Endothelial cell of umbilical vein (primary cell): ENCODE data around the gene TRAP1. TPM values are rescaled to one million over a fixed set of nuclear protein-coding genes. Genes with fewer than 3 reads are reported as not detected.

ENCODE experiments used
- BruUV-seq: library from RNA; stranded (reverse); fragments of 400-500 nt; replicated peaks from 2 replicates; lab custom pipeline; 2021; lab: Mats Ljungman, UMichigan
- CTCF ChIA-PET: fragments of 300-600, 350-600 bp; sonication (Branson Sonifier 250); formaldehyde crosslinking; loops from one replicate; lab custom pipeline; 2021; ENCODE audit warnings: antibody characterized with exemption, inconsistent platforms; lab: Charles Lee
- POLR2A ChIA-PET: fragments of 300-600, 350-600 bp; sonication (Branson Sonifier 250); formaldehyde crosslinking; loops from one replicate; lab custom pipeline; 2021; ENCODE audit warnings: antibody characterized with exemption, inconsistent platforms; lab: Charles Lee
- DNase-seq: peaks from one replicate; pipeline ENCODE4 v3.0.0-alpha.2; 2011; ENCODE audit warnings: low read depth, low spot score
- FAIRE-seq: peaks from 2 replicates; lab custom pipeline; 2011; peaks lifted over from hg19 to GRCh38; lab: Jason Lieb, UNC
- H2AFZ ChIP-seq: 2 replicates; pipeline ENCODE4 v1.6.0; 2012; ENCODE audit warnings: low read depth, low read length, control low read depth, inconsistent platforms
- H3K27ac ChIP-seq: 2 replicates; pipeline ENCODE4 v1.5.1; 2011; ENCODE audit warnings: low read depth, mild to moderate bottlenecking, control low read depth, low read length, moderate library complexity; ENCODE audit not compliant: insufficient read depth
- H3K27me3 ChIP-seq, 2 experiments: 2 replicates each; pipeline versions ENCODE4 v1.6.0 to v1.6.1; 2011; ENCODE audit warnings: low read length in 2 of 2, mixed read lengths in 1 of 2; ENCODE audit not compliant: control insufficient read depth in 2 of 2, insufficient read depth in 2 of 2
- H3K36me3 ChIP-seq, 2 experiments: 2 replicates in 1 of 2; 3 replicates in 1 of 2; pipeline ENCODE4 v1.5.1; 2011; ENCODE audit warnings: low read length in 2 of 2, mild to moderate bottlenecking in 1 of 2, moderate library complexity in 1 of 2; ENCODE audit not compliant: control insufficient read depth in 2 of 2, insufficient read depth in 2 of 2; ENCODE audit errors: extremely low read depth in 1 of 2
- H3K4me1 ChIP-seq: 3 replicates; pipeline ENCODE4 v1.5.1; 2011; ENCODE audit warnings: mild to moderate bottlenecking, low read length; ENCODE audit not compliant: control insufficient read depth, insufficient read depth; ENCODE audit errors: extremely low read depth
- H3K4me2 ChIP-seq: 2 replicates; pipeline ENCODE4 v1.6.1; 2011; ENCODE audit warnings: low read length, control low read depth, mixed read lengths; ENCODE audit not compliant: insufficient read depth
- H3K4me3 ChIP-seq, 3 experiments: fragments of 200-600 bp in 1 of 3; sonication (generic), shearing (Covaris generic) in 1 of 3; replicated peaks in 1 of 3; 2 replicates each; pipeline ENCODE4 v1.5.1; 2011 to 2016; ENCODE audit warnings: control low read depth in 3 of 3, low read length in 3 of 3, mild to moderate bottlenecking in 2 of 3, inconsistent platforms in 1 of 3, low read depth in 1 of 3, moderate library complexity in 1 of 3; ENCODE audit not compliant: insufficient read depth in 1 of 3
- H3K79me2 ChIP-seq: 2 replicates; pipeline ENCODE4 v1.6.0; 2012; ENCODE audit warnings: low read length, inconsistent platforms; ENCODE audit not compliant: control insufficient read depth, insufficient read depth
- H3K9ac ChIP-seq: replicated peaks from 2 replicates; pipeline ENCODE3; 2011; ENCODE audit warnings: low read length, control low read depth; ENCODE audit not compliant: insufficient read depth; ENCODE audit errors: extremely low read depth
- H3K9me1 ChIP-seq: replicated peaks from 3 replicates; pipeline ENCODE4 v1.6.0; 2011; ENCODE audit warnings: mild to moderate bottlenecking, low read length; ENCODE audit not compliant: control insufficient read depth, insufficient read depth; ENCODE audit errors: extremely low read depth
- H3K9me3 ChIP-seq: replicated peaks from 2 replicates; pipeline ENCODE4 v1.5.1; 2012; ENCODE audit warnings: low read length, inconsistent platforms; ENCODE audit not compliant: control insufficient read depth, insufficient read depth
- H4K20me1 ChIP-seq: replicated peaks from 2 replicates; pipeline ENCODE3; 2011; ENCODE audit warnings: mild to moderate bottlenecking, low read length; ENCODE audit not compliant: control insufficient read depth, insufficient read depth; ENCODE audit errors: extremely low read depth
- EZH2 ChIP-seq: IDR thresholded peaks from 2 replicates; pipeline ENCODE4 v1.6.1; 2012; ENCODE audit warnings: borderline replicate concordance, low read depth, mild to moderate bottlenecking, moderate library complexity, low read length, inconsistent platforms; ENCODE audit not compliant: severe bottlenecking
- FOS ChIP-seq: IDR thresholded peaks from 2 replicates; pipeline ENCODE4 v1.6.1; 2011; ENCODE audit warnings: mild to moderate bottlenecking, low read length, moderate library complexity, borderline replicate concordance; ENCODE audit not compliant: insufficient read depth
- GATA2 ChIP-seq: IDR thresholded peaks from 2 replicates; pipeline ENCODE4 v1.7.0; 2011; ENCODE audit warnings: low read depth, mild to moderate bottlenecking, moderate library complexity, mixed read lengths, low read length; ENCODE audit not compliant: insufficient read length, insufficient read depth
- JUN ChIP-seq: IDR thresholded peaks from 2 replicates; pipeline ENCODE4 v1.6.1; 2011; ENCODE audit warnings: borderline replicate concordance, low read depth; ENCODE audit not compliant: insufficient read length, insufficient read depth
- MYC ChIP-seq: IDR thresholded peaks from one replicate; pipeline ENCODE4 v1.6.1; 2011; ENCODE audit warnings: mild to moderate bottlenecking, low read depth, low read length
- POLR2A ChIP-seq: IDR thresholded peaks from 2 replicates; pipeline ENCODE4 v1.6.1; 2012; ENCODE audit warnings: low read depth, mild to moderate bottlenecking, control low read depth, low read length
- POLR2AphosphoS5 ChIP-seq: IDR thresholded peaks from 2 replicates; pipeline ENCODE4 v1.6.1; 2012; ENCODE audit warnings: low read depth, mild to moderate bottlenecking, control low read depth, low read length, moderate library complexity; ENCODE audit not compliant: insufficient read depth
- dilution Hi-C: fragments of 300-500 bp; cut with MboI; formaldehyde crosslinking; loops from one replicate; pipeline ENCODE4 v1.15.0; 2019; ENCODE audit warnings: low sequenced_read_pairs; ENCODE audit not compliant: extremely low pct_ligation_motif_present
- intact Hi-C: fragments of 100-400 bp; cut with micrococcal nuclease; formaldehyde crosslinking; loops from one replicate; pipeline ENCODE4 v1.10.0; 2022
- polyA plus RNA-seq, 4 experiments: library from polyadenylated mRNA; depleted of rRNA in 3 of 4; stranded (reverse) in 3 of 4; unstranded in 1 of 4; fragments of >200 nt; gene quantifications; 2 replicates each; pipeline versions ENCODE4 v1.2.1 to v1.2.3, GENCODE V29; 2011 to 2012; ENCODE audit warnings: missing spikeins in 1 of 4
- total RNA-seq: library from RNA; stranded (reverse); gene quantifications from 2 replicates; pipeline ENCODE4 v1.2.3, GENCODE V29; 2021
- TF ChIP-seq, protein P1 (sequence below): IDR thresholded peaks from 2 replicates; pipeline ENCODE4 v1.6.1; 2011; ENCODE audit not compliant: insufficient read depth, insufficient read length
- TF ChIP-seq, protein P2 (sequence below), 2 donors: IDR thresholded peaks; 1 replicate in 1 of 2; 2 replicates in 1 of 2; pipeline ENCODE4 v1.5.1; 2011; ENCODE audit warnings: low read length in 2 of 2, mild to moderate bottlenecking in 2 of 2, moderate library complexity in 2 of 2, control low read depth in 1 of 2, inconsistent platforms in 1 of 2, low read depth in 1 of 2; ENCODE audit not compliant: insufficient read depth in 1 of 2; ENCODE audit errors: extremely low read depth in 1 of 2

Gene TRAP1
- total and polyA plus RNA-seq, 2 donors (not counting 3 experiments of a cell fraction or from before 2014, with no cell fraction given), result 95.6 to 102 TPM

DNA sequence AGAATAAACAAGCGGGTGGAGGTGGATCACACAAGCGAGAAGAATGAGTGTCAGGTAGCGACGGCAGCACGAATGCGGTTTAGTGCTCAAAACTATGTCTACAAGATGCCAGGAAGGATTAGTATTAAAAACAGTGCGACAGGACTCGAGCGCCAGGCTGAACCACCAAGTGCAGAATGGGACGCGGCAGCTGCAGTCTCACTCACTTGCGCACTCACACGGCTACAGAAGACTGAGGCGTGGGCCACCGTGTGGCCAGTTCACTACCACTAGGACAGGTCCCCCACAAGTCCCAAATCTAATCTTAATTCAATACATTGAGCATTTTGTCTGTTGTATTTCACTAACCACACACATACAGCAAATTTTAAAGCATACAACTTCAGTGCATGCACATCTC is 35.7 kb upstream of the TRAP1 start:
- ChIA-PET POLR2A (no interaction called here), CTCF (no interaction called here)
- H4K20me1 ChIP-seq, result no peaks in the 10 kb centered on the region
- no peak overlapping the region for H3K4me3 ChIP-seq
- H3K9me1 ChIP-seq, result no peaks in the 10 kb centered on the region
- no peaks in the 10 kb centered on the region for H3K9me3 ChIP-seq
- intact Hi-C loops, result no loop called here
- H3K27me3 ChIP-seq, result no peaks in the 10 kb centered on the region
- H3K4me1 ChIP-seq, result no peaks in the 10 kb centered on the region
- FAIRE-seq (no peak), DNase-seq (no peak)
- H3K79me2 ChIP-seq, result no peaks in the 10 kb centered on the region
- peaks cover 16 to 20% of the 10 kb centered on the region in 2 experiments for H3K36me3 ChIP-seq
- no peak overlapping the region for H3K4me2 ChIP-seq
- TF ChIP-seq GATA2, result no peak
- TF ChIP-seq POLR2A, result no peak
- no peak for TF ChIP-seq FOS
- no peak for TF ChIP-seq POLR2AphosphoS5
- no peak for TF ChIP-seq JUN
- TF ChIP-seq, protein P1, sequence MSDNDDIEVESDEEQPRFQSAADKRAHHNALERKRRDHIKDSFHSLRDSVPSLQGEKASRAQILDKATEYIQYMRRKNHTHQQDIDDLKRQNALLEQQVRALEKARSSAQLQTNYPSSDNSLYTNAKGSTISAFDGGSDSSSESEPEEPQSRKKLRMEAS, result no peak
- no peak for TF ChIP-seq MYC
- TF ChIP-seq, protein P2, sequence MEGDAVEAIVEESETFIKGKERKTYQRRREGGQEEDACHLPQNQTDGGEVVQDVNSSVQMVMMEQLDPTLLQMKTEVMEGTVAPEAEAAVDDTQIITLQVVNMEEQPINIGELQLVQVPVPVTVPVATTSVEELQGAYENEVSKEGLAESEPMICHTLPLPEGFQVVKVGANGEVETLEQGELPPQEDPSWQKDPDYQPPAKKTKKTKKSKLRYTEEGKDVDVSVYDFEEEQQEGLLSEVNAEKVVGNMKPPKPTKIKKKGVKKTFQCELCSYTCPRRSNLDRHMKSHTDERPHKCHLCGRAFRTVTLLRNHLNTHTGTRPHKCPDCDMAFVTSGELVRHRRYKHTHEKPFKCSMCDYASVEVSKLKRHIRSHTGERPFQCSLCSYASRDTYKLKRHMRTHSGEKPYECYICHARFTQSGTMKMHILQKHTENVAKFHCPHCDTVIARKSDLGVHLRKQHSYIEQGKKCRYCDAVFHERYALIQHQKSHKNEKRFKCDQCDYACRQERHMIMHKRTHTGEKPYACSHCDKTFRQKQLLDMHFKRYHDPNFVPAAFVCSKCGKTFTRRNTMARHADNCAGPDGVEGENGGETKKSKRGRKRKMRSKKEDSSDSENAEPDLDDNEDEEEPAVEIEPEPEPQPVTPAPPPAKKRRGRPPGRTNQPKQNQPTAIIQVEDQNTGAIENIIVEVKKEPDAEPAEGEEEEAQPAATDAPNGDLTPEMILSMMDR (IDR thresholded peaks at IDR 0.05; ENCODE audit: extremely low read depth in 1 of 2, insufficient read depth in 1 of 2, low read depth in 1 of 2, low read length in 2 of 2), result no peak
- TF ChIP-seq EZH2, result no peak
- no TSS peak for BruUV-seq
- dilution Hi-C loops, result no loop called here
- no peak overlapping the region for H3K9ac ChIP-seq
- no peak overlapping the region for H2AFZ ChIP-seq
- H3K27ac ChIP-seq, result no peak overlapping the region
